Neural cell (in vitro differentiated cells): ENCODE results near the gene SPTB. TPM values are rescaled to one million over a fixed set of nuclear protein-coding genes. Genes with fewer than 3 reads are reported as not detected.

Experiments used
- H2AFZ ChIP-seq: fragments of 200-600, 300-800 bp; sonication (generic), shearing (Covaris generic); 2 replicates; pipeline ENCODE4 v1.6.0; 2014; ENCODE audit warnings: low read depth, mild to moderate bottlenecking, antibody characterized with exemption, low read length, moderate library complexity
- H3F3A ChIP-seq: fragments of 200-600 bp; shearing (Covaris generic); 2 replicates; pipeline ENCODE4 v1.6.1; 2016; ENCODE audit warnings: mild to moderate bottlenecking, moderate library complexity, mixed read lengths, antibody characterized with exemption, low read length; ENCODE audit not compliant: insufficient read depth, poor library complexity, severe bottlenecking
- H3K27ac ChIP-seq: fragments of 200-600, 300-800 bp; sonication (generic), shearing (Covaris generic); 2 replicates; pipeline ENCODE4 v1.5.1; 2014; ENCODE audit warnings: mild to moderate bottlenecking, low read length, moderate library complexity
- H3K27me3 ChIP-seq: fragments of 300-800, 200-600 bp; sonication (generic), shearing (Covaris generic); 2 replicates; pipeline ENCODE4 v1.6.0; 2014; ENCODE audit warnings: mild to moderate bottlenecking, low read depth, low read length, moderate library complexity; ENCODE audit not compliant: insufficient read depth
- H3K36me3 ChIP-seq: fragments of 300-800, 200-600 bp; sonication (generic), shearing (Covaris generic); 2 replicates; pipeline ENCODE4 v1.5.1; 2014; ENCODE audit warnings: mild to moderate bottlenecking, antibody characterized with exemption, low read length, moderate library complexity; ENCODE audit not compliant: insufficient read depth
- H3K4me2 ChIP-seq: fragments of 300-800, 200-600 bp; sonication (generic), shearing (Covaris generic); 2 replicates; pipeline ENCODE4 v1.6.0; 2014; ENCODE audit warnings: mild to moderate bottlenecking, low read length
- H3K4me3 ChIP-seq: fragments of 300-800, 200-600 bp; sonication (generic), shearing (Covaris generic); 2 replicates; pipeline ENCODE4 v1.5.1; 2014; ENCODE audit warnings: mild to moderate bottlenecking, low read length, moderate library complexity
- H3K79me2 ChIP-seq: fragments of 200-600 bp; shearing (Covaris generic); replicated peaks from 2 replicates; pipeline ENCODE4 v1.6.0; 2014; ENCODE audit warnings: mild to moderate bottlenecking, low read length, moderate library complexity; ENCODE audit not compliant: insufficient read depth
- H3K9ac ChIP-seq: fragments of 300-800, 200-600 bp; sonication (generic), shearing (Covaris generic); 2 replicates; pipeline ENCODE4 v1.6.1; 2016; ENCODE audit warnings: mild to moderate bottlenecking, low read length, mixed read lengths
- H3K9me2 ChIP-seq: fragments of 200-600 bp; shearing (Covaris generic); 2 replicates; pipeline ENCODE4 v1.6.1; 2016; ENCODE audit warnings: mild to moderate bottlenecking, low read length, mixed read lengths; ENCODE audit not compliant: insufficient read depth
- H3K9me3 ChIP-seq: fragments of 200-600, 300-800 bp; sonication (generic), shearing (Covaris generic); 2 replicates; pipeline ENCODE4 v1.6.1; 2016; ENCODE audit warnings: mild to moderate bottlenecking, mixed run types, low read length, moderate library complexity, mixed read lengths
- H4K20me1 ChIP-seq: fragments of 200-600 bp; shearing (Covaris generic); 2 replicates; pipeline ENCODE4 v1.6.1; 2016; ENCODE audit warnings: mild to moderate bottlenecking, mixed run types; ENCODE audit not compliant: insufficient read depth
- CTCF ChIP-seq: fragments of 450-650 bp; IDR thresholded peaks from 2 replicates; pipeline ENCODE4 v1.5.1; 2014; ENCODE audit warnings: antibody characterized with exemption, mild to moderate bottlenecking, moderate library complexity; ENCODE audit not compliant: poor library complexity, severe bottlenecking
- EP300 ChIP-seq: fragments of 450-650 bp; conservative IDR thresholded peaks from 2 replicates; pipeline ENCODE4 v1.6.1; 2014; ENCODE audit warnings: antibody characterized with exemption, mild to moderate bottlenecking, moderate library complexity; ENCODE audit not compliant: poor library complexity, severe bottlenecking
- EZH2 ChIP-seq: fragments of 200-600, 300-800 bp; shearing (Covaris generic), sonication (generic); IDR thresholded peaks from 2 replicates; pipeline ENCODE4 v1.6.1; 2014; ENCODE audit warnings: antibody characterized with exemption, low read length, borderline replicate concordance, mild to moderate bottlenecking; ENCODE audit not compliant: insufficient read depth, poor library complexity, severe bottlenecking
- MXI1 ChIP-seq: fragments of 450-650 bp; conservative IDR thresholded peaks from 2 replicates; pipeline ENCODE4 v1.6.1; 2014; ENCODE audit warnings: antibody characterized with exemption, mild to moderate bottlenecking; ENCODE audit not compliant: poor library complexity, severe bottlenecking
- POLR2AphosphoS5 ChIP-seq: IDR thresholded peaks from 2 replicates; pipeline ENCODE4 v1.6.1; 2012
- RAD21 ChIP-seq: fragments of 450-650 bp; conservative IDR thresholded peaks from 2 replicates; pipeline ENCODE4 v1.6.1; 2014; ENCODE audit warnings: antibody characterized with exemption, mild to moderate bottlenecking, moderate library complexity
- REST ChIP-seq: IDR thresholded peaks from 2 replicates; pipeline ENCODE4 v1.6.1; 2012; ENCODE audit warnings: borderline replicate concordance
- SMC3 ChIP-seq: fragments of 450-650 bp; conservative IDR thresholded peaks from 2 replicates; pipeline ENCODE4 v1.6.1; 2014; ENCODE audit warnings: antibody characterized with exemption, mild to moderate bottlenecking, moderate library complexity; ENCODE audit not compliant: poor library complexity
- TAF1 ChIP-seq: IDR thresholded peaks from 2 replicates; pipeline ENCODE4 v1.6.1; 2012; ENCODE audit warnings: low read depth
- polyA plus RNA-seq: library from polyadenylated mRNA; depleted of rRNA; stranded (reverse); fragments of >200 nt; gene quantifications from 2 replicates; pipeline ENCODE4 v1.2.3, GENCODE V29; 2014

SPTB gene
- polyA plus RNA-seq, 1 donor from 2014 or later, result 1.9 TPM

GRCh38 chr14:64878837-64879634 lies 671 bp downstream of the SPTB start:
- no peaks in the 10 kb centered on the region for H4K20me1 ChIP-seq
- no peak overlapping the region for H3K27ac ChIP-seq
- H3K27me3 ChIP-seq, result peaks cover 77% of the 10 kb centered on the region
- H3K4me2 ChIP-seq, result peak overlapping the region; percentile 61
- no peaks in the 10 kb centered on the region for H3F3A ChIP-seq
- H3K9me3 ChIP-seq, result no peaks in the 10 kb centered on the region
- H3K9me2 ChIP-seq, result no peaks in the 10 kb centered on the region
- no peaks in the 10 kb centered on the region for H3K36me3 ChIP-seq
- H3K4me3 ChIP-seq, result peak overlapping the region; percentile 82
- peak overlapping the region; percentile 64 for H3K9ac ChIP-seq
- TF ChIP-seq TAF1 (no peak), CTCF (peak; percentile 2), SMC3 (no peak)
- H3K79me2 ChIP-seq, result no peaks in the 10 kb centered on the region
- no peak overlapping the region for H2AFZ ChIP-seq

- H3K9me3 ChIP-seq, result no peaks in the 10 kb centered on the region
- H3K4me2 ChIP-seq, result no peak overlapping the region
- no peaks in the 10 kb centered on the region for H4K20me1 ChIP-seq
- no peaks in the 10 kb centered on the region for H3K9me2 ChIP-seq
- H3F3A ChIP-seq, result no peaks in the 10 kb centered on the region
- H3K36me3 ChIP-seq, result no peaks in the 10 kb centered on the region
- H2AFZ ChIP-seq, result no peak overlapping the region
- no peak overlapping the region for H3K27ac ChIP-seq
- TF ChIP-seq POLR2AphosphoS5 (no peak), EP300 (no peak), EZH2 (no peak), RAD21 (no peak), SMC3 (no peak), MXI1 (no peak), TAF1 (no peak), CTCF (no peak), REST (no peak)
- H3K9ac ChIP-seq, result no peak overlapping the region
- no peaks in the 10 kb centered on the region for H3K79me2 ChIP-seq
- no peak overlapping the region for H3K4me3 ChIP-seq
- peaks cover 65% of the 10 kb centered on the region for H3K27me3 ChIP-seq
Observed at GRCh38 chr14:64877846-64878245, 1.9 kb downstream of the SPTB start.
